IPS-20b (cell line): Measurements from ENCODE around the gene ALOX12.
"Not testable (repeated sequence)": the region's sequence is repeated elsewhere in the genome, so short reads cannot be mapped to it uniquely, and the experiment has no call there.

ENCODE experiments used
- H3K27ac ChIP-seq: one replicate; pipeline ENCODE4 v1.5.1; 2013; ENCODE audit warnings: low read length
- H3K27me3 ChIP-seq: 2 replicates; pipeline ENCODE4 v1.6.1; 2013; ENCODE audit warnings: mild to moderate bottlenecking, low read length, inconsistent platforms; ENCODE audit not compliant: insufficient read depth
- H3K36me3 ChIP-seq: 2 replicates; pipeline ENCODE4 v1.6.1; 2013; ENCODE audit warnings: low read depth, mild to moderate bottlenecking, inconsistent platforms, low read length, moderate library complexity; ENCODE audit not compliant: insufficient read depth
- H3K4me1 ChIP-seq: 2 replicates; pipeline ENCODE4 v1.6.1; 2013; ENCODE audit warnings: mild to moderate bottlenecking, control low read depth, inconsistent platforms, low read length, moderate library complexity; ENCODE audit not compliant: insufficient read depth
- H3K4me3 ChIP-seq: 2 replicates; pipeline ENCODE4 v1.5.1; 2013; ENCODE audit warnings: mild to moderate bottlenecking, low read length, inconsistent platforms
- H3K9ac ChIP-seq: 2 replicates; pipeline ENCODE4 v1.6.1; 2013; ENCODE audit warnings: low read depth, mild to moderate bottlenecking, inconsistent platforms, low read length, moderate library complexity
- H3K9me3 ChIP-seq: 2 replicates; pipeline ENCODE4 v1.6.1; 2013; ENCODE audit warnings: mild to moderate bottlenecking, low read depth, low read length, inconsistent platforms; ENCODE audit not compliant: insufficient read depth

Gene ALOX12

GRCh38 chr17:6986676-6987075, 9.2 kb upstream of the ALOX12 start:
- Histone ChIP-seq H3K27ac (no peak overlapping the region), H3K9ac (no peak overlapping the region), H3K27me3 (no peaks in the 10 kb centered on the region), H3K36me3 (no peaks in the 10 kb centered on the region), H3K4me1 (no peaks in the 10 kb centered on the region), H3K9me3 (no peaks in the 10 kb centered on the region), H3K4me3 (no peak overlapping the region)

GRCh38 chr17:6989779-6990178, 6.1 kb upstream of the ALOX12 start:
- Histone ChIP-seq H3K9me3 (no peaks in the 10 kb centered on the region), H3K36me3 (no peaks in the 10 kb centered on the region), H3K9ac (no peak overlapping the region), H3K4me3 (no peak overlapping the region), H3K27me3 (peaks cover 6% of the 10 kb centered on the region), H3K4me1 (no peaks in the 10 kb centered on the region), H3K27ac (no peak overlapping the region)

DNA sequence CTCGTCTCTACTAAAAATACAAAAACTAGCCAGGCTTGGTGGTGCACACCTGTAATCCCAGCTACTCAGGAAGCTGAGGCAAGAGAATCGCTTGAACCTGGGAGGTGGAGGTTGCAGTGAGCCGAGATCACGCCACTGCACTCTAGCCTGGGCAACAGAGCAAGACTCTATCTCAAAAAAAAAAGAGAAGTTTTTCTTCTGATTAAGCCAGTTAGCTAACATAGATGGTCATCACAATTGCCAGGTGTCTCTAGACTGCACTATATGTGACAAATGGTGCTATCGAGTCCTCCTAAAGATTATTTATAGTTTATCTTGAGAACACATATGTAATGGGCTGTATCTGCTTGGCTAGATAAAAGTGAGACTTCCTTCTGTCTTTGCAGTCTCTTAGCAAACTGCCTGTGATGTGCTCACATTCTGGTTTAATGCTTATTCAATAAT, 2.2 kb upstream of the ALOX12 start:
- H3K27me3 ChIP-seq = peaks cover 31% of the 10 kb centered on the region
- not testable (repeated sequence) for H3K36me3 ChIP-seq, H3K4me3 ChIP-seq, H3K9me3 ChIP-seq, H3K4me1 ChIP-seq, H3K27ac ChIP-seq, H3K9ac ChIP-seq

DNA sequence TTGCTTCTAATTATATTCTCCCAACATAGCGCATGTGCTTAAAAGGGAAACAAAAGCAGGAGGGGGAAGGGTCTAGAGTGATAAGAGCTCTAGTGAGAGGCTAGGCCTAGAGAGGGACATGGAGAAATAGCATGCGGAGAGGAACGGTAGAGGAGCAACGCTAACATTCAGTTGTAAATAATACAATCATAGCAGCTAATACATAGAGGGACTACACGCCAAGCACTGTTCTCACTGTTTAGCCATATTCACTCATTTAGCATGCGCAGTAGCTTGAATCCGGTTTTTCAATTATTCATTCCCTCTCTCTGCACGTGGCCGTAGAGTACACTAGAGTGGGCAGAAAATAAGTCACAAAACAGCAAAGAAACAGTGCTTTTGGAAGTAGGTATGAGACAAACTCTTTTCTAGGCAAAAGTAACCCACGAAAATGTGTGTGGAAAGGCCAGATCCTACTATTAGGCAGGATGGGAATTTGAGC, 1.7 kb upstream of the ALOX12 start:
- Histone ChIP-seq H3K36me3 (peaks cover 4% of the 10 kb centered on the region; the same call in 1 of the 2 replicates), H3K27ac (no peak overlapping the region), H3K9ac (no peak overlapping the region), H3K4me3 (no peak overlapping the region), H3K27me3 (peaks cover 31% of the 10 kb centered on the region), H3K4me1 (no peaks in the 10 kb centered on the region), H3K9me3 (no peaks in the 10 kb centered on the region)

- no peak overlapping the region for H3K4me3 ChIP-seq
- H3K9me3 ChIP-seq = no peaks in the 10 kb centered on the region
- H3K9ac ChIP-seq = no peak overlapping the region
- H3K27me3 ChIP-seq = peaks cover 31% of the 10 kb centered on the region
- H3K27ac ChIP-seq = no peak overlapping the region
- H3K4me1 ChIP-seq = no peaks in the 10 kb centered on the region
- peaks cover 10% of the 10 kb centered on the region; the same call in 1 of the 2 replicates for H3K36me3 ChIP-seq
These were observed 1.1 kb upstream of the ALOX12 start for GRCh38 chr17:6994666-6995256.

DNA sequence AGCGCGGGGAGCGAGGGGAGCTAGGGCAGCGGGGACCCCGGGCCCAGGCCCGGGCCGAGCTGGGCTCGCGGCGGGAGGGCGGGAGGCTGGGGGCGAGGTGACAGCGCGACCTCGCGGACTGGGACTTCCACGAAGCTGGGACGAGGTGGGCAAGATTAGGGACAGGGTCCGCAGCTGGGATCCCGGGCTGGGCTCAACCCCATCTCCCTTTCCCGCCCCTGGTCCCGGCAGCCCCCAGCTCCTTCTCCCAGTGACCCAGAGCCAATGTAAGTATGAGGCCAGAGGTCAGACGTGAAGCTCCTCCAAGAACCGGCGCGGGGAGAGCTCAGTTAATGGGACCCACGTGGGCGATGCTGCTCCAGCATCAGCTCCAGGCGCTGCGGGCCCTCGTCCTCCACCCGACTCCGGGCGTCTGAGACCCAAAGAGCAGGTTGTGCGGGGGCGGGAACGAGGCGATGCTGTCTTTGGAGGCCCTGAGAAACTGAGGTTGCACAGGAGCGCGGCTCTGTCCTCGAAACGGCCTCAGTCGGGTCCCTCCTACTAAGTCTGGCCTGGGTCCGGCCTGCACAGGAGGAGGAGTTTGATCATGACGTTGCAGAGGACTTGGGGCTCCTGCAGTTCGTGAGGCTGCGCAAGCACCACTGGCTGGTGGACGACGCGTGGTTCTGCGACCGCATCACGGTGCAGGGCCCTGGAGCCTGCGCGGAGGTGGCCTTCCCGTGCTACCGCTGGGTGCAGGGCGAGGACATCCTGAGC, 585 bp downstream of the ALOX12 start:
- Histone ChIP-seq H3K9ac (no peak overlapping the region), H3K4me1 (no peaks in the 10 kb centered on the region), H3K4me3 (peak overlapping the region; percentile 72; the same call in 1 of the 2 replicates), H3K27ac (no peak overlapping the region), H3K27me3 (peaks cover 31% of the 10 kb centered on the region), H3K36me3 (peaks cover 12% of the 10 kb centered on the region; the same call in 1 of the 2 replicates), H3K9me3 (no peaks in the 10 kb centered on the region)

GRCh38 chr17:6997171-6997570, 1.3 kb downstream of the ALOX12 start:
- Histone ChIP-seq H3K36me3 (peaks cover 17% of the 10 kb centered on the region; the same call in 1 of the 2 replicates), H3K9ac (no peak overlapping the region), H3K4me3 (no peak overlapping the region), H3K9me3 (no peaks in the 10 kb centered on the region), H3K4me1 (no peaks in the 10 kb centered on the region), H3K27ac (no peak overlapping the region), H3K27me3 (peaks cover 31% of the 10 kb centered on the region)

GRCh38 chr17:6998855-6999508, 3.1 kb downstream of the ALOX12 start:
- peaks cover 19% of the 10 kb centered on the region; the same call in 1 of the 2 replicates for H3K36me3 ChIP-seq
- H3K4me3 ChIP-seq = no peak overlapping the region
- no peaks in the 10 kb centered on the region for H3K4me1 ChIP-seq
- H3K27me3 ChIP-seq = peaks cover 31% of the 10 kb centered on the region
- no peaks in the 10 kb centered on the region for H3K9me3 ChIP-seq
- no peak overlapping the region for H3K9ac ChIP-seq
- no peak overlapping the region for H3K27ac ChIP-seq

DNA sequence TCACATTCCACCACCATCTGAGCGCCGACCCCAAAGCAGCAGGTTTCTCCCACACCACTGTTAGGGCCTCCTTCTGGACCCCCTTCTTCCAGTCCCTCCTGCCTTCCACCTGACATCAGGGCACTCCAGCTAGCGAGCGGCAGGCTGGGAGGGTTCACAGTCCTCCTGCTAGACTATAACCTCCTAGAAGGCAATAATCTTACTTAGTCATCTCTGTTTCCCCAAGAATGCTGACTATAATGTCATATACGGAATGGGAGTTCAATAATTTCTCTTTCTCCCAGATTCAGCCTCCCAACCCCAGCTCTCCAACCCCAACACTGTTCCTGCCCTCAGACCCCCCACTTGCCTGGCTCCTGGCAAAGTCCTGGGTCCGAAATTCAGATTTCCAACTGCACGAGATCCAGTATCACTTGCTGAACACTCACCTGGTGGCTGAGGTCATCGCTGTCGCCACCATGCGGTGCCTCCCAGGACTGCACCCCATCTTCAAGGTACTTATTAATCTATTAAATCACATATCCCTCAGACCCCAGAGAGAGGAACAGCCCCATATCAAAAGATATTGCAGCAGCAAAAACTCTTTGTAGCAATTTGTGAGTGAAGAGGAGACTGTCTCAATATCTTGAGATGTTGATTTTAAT, 5.6 kb downstream of the ALOX12 start:
- Histone ChIP-seq H3K9me3 (no peaks in the 10 kb centered on the region), H3K27ac (no peak overlapping the region), H3K36me3 (peaks cover 19% of the 10 kb centered on the region; the same call in 1 of the 2 replicates), H3K4me1 (no peaks in the 10 kb centered on the region), H3K9ac (no peak overlapping the region), H3K4me3 (no peak overlapping the region), H3K27me3 (peaks cover 8% of the 10 kb centered on the region; the same call in 1 of the 2 replicates)

DNA sequence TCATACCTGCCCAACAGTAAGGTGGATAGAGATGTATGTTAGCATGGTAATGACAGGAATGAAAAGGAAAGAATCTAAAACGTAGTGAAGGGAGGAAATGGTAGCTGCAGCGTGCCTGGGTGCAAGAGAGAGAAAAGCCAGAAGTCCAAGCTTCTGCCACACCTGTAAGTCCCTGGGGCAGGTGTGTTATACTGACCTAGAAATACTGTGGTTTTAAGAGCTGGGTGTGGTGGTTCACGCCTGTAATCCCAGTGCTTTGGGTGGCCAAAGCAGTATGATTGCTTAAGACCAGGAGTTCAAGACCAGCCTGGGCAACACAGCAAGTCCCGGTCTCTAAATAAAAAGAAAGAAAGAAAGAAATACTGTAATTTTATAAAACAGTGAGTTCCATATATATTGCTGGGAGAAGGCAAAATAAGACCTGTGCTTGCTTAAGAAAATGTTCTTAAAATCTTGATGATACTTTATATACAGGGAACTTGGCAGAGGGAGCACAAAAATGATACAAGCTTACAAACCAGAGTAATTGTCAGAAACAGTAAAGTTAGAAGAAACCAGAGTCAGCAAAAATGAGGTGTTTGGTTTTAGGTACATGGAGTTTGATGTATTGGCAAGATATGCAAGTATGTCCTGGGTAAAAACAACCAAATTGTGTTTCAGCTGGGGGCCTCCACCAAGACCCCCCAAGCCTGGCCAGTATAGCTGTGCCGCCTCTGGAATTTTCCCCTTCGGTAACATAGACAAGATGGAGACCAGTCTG, 6.6 kb downstream of the ALOX12 start:
- no peak overlapping the region for H3K27ac ChIP-seq
- H3K4me1 ChIP-seq = no peaks in the 10 kb centered on the region
- H3K9me3 ChIP-seq = no peaks in the 10 kb centered on the region
- no peak overlapping the region for H3K9ac ChIP-seq
- no peaks in the 10 kb centered on the region for H3K27me3 ChIP-seq
- peaks cover 19% of the 10 kb centered on the region; the same call in 1 of the 2 replicates for H3K36me3 ChIP-seq
- no peak overlapping the region for H3K4me3 ChIP-seq

- Histone ChIP-seq H3K27me3 (no peaks in the 10 kb centered on the region), H3K9me3 (no peaks in the 10 kb centered on the region), H3K4me1 (no peaks in the 10 kb centered on the region)
These were observed 7.9 kb downstream of the ALOX12 start for GRCh38 chr17:7003745-7004144.

More at GRCh38 chr17:7003745-7004144, 7.9 kb downstream of the ALOX12 start:
- no peak overlapping the region for H3K27ac ChIP-seq
- H3K36me3 ChIP-seq = peaks cover 19% of the 10 kb centered on the region; the same call in 1 of the 2 replicates
- H3K9ac ChIP-seq = no peak overlapping the region
- no peak overlapping the region for H3K4me3 ChIP-seq
